HepG2 (cell line): ENCODE results near the gene CKB. TPM values are rescaled to one million over a fixed set of nuclear protein-coding genes. Genes with fewer than 3 reads are reported as not detected.

Experiments
- ASH2L ChIP-seq: fragments of 300-600, 200-600 bp; sonication (generic); IDR thresholded peaks from 2 replicates; pipeline ENCODE4 v1.7.0; 2017; ENCODE audit warnings: low read depth, mild to moderate bottlenecking, moderate library complexity, mixed read lengths, low read length; ENCODE audit not compliant: insufficient read length
- EZH2 ChIP-seq: conservative IDR thresholded peaks from 2 replicates; pipeline ENCODE4 v1.6.1; 2012; ENCODE audit warnings: mild to moderate bottlenecking, low read depth, low read length, moderate library complexity
- FOXC1 ChIP-seq: sonication (generic); formaldehyde crosslinking; IDR thresholded peaks from 2 replicates; pipeline ENCODE4 v1.8.0; 2022; ENCODE audit warnings: mild to moderate bottlenecking, missing genetic modification reagents, borderline replicate concordance
- FOXK1 ChIP-seq: sonication (generic); formaldehyde crosslinking; IDR thresholded peaks from 2 replicates; pipeline ENCODE4 v1.4.0; 2020; ENCODE audit warnings: low read depth, missing genetic modification reagents, borderline replicate concordance
- NR2F6 ChIP-seq, 2 experiments: IDR thresholded peaks; 2 replicates each; pipeline ENCODE4 v1.6.1; 2016; ENCODE audit warnings: antibody characterized with exemption in 1 of 2, mild to moderate bottlenecking in 1 of 2
- NR3C1 ChIP-seq: sonication (generic); formaldehyde crosslinking; IDR thresholded peaks from 2 replicates; pipeline ENCODE4 v1.4.0; 2020; ENCODE audit warnings: missing genetic modification reagents
- RAD51 ChIP-seq: fragments of 450-650 bp; IDR thresholded peaks from 2 replicates; pipeline ENCODE4 v1.6.1; 2016; ENCODE audit warnings: borderline replicate concordance
- SAP130 ChIP-seq: IDR thresholded peaks from 2 replicates; pipeline ENCODE4 v1.6.1; 2016; ENCODE audit warnings: low read depth
- SP4 ChIP-seq: sonication (generic); formaldehyde crosslinking; IDR thresholded peaks from 2 replicates; pipeline ENCODE4 v1.8.1; 2023; ENCODE audit warnings: mild to moderate bottlenecking, missing genetic modification reagents
- ZNF142 ChIP-seq: sonication (generic); formaldehyde crosslinking; IDR thresholded peaks from 2 replicates; pipeline ENCODE4 v1.4.0; 2020; ENCODE audit warnings: missing genetic modification reagents
- ZNF33B ChIP-seq: sonication (generic); formaldehyde crosslinking; IDR thresholded peaks from 2 replicates; pipeline ENCODE4 v1.5.1; 2020; ENCODE audit warnings: mild to moderate bottlenecking, missing genetic modification reagents
- ZNF343 ChIP-seq: sonication (generic); formaldehyde crosslinking; IDR thresholded peaks from 2 replicates; pipeline ENCODE4 v1.4.0; 2020; ENCODE audit warnings: mild to moderate bottlenecking, missing genetic modification reagents
- ZNF709 ChIP-seq: sonication (generic); formaldehyde crosslinking; IDR thresholded peaks from 2 replicates; pipeline ENCODE4 v1.5.0; 2020; ENCODE audit warnings: mild to moderate bottlenecking, missing genetic modification reagents
- ZNF768 ChIP-seq: sonication (generic); formaldehyde crosslinking; IDR thresholded peaks from 2 replicates; pipeline ENCODE4 v1.4.0; 2020; ENCODE audit warnings: missing genetic modification reagents
- polyA plus RNA-seq, 8 experiments: library from polyadenylated mRNA; depleted of rRNA in 3 of 8; stranded (reverse) in 7 of 8; unstranded in 1 of 8; fragments of >200 nt; fragmentation: Illumina TruSeq in 4 of 8; extraction: Trizol in 4 of 8; gene quantifications; 2 replicates each; pipeline versions ENCODE4 v1.2.1 to v1.2.3, GENCODE V29; 2011 to 2016; ENCODE audit warnings: low read depth in 4 of 8, missing spikeins in 1 of 8, mixed read lengths in 1 of 8; ENCODE audit not compliant: insufficient read depth in 1 of 8
- total RNA-seq, 5 experiments: library from RNA; depleted of rRNA; stranded (reverse); fragments of >200 nt; fragmentation: Illumina TruSeq; extraction: Trizol; gene quantifications; 2 replicates each; pipeline ENCODE4 v1.2.3, GENCODE V29; 2016; ENCODE audit warnings: low read depth in 1 of 5
- TF ChIP-seq, protein P1 (sequence below): sonication (generic); formaldehyde crosslinking; IDR thresholded peaks from 2 replicates; pipeline ENCODE4 v1.5.0; 2020; ENCODE audit warnings: mild to moderate bottlenecking, missing genetic modification reagents
- TF ChIP-seq, protein P2 (sequence below): sonication (generic); formaldehyde crosslinking; IDR thresholded peaks from 2 replicates; pipeline ENCODE4 v1.4.0; 2020; ENCODE audit warnings: missing genetic modification reagents, borderline replicate concordance

Gene CKB
- total and polyA plus RNA-seq, 2 of the 13 experiments (the other 11 are each of a cell fraction or from before 2014, with no cell fraction given) = 82.3 to 217 TPM

- TF ChIP-seq, protein P1, sequence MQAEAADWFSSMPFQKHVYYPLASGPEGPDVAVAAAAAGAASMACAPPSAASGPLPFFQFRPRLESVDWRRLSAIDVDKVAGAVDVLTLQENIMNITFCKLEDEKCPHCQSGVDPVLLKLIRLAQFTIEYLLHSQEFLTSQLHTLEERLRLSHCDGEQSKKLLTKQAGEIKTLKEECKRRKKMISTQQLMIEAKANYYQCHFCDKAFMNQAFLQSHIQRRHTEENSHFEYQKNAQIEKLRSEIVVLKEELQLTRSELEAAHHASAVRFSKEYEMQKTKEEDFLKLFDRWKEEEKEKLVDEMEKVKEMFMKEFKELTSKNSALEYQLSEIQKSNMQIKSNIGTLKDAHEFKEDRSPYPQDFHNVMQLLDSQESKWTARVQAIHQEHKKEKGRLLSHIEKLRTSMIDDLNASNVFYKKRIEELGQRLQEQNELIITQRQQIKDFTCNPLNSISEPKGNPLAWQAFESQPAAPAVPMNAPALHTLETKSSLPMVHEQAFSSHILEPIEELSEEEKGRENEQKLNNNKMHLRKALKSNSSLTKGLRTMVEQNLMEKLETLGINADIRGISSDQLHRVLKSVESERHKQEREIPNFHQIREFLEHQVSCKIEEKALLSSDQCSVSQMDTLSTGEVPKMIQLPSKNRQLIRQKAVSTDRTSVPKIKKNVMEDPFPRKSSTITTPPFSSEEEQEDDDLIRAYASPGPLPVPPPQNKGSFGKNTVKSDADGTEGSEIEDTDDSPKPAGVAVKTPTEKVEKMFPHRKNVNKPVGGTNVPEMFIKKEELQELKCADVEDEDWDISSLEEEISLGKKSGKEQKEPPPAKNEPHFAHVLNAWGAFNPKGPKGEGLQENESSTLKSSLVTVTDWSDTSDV (CRISPR knock-in tag) = no peak
- TF ChIP-seq, protein P2, sequence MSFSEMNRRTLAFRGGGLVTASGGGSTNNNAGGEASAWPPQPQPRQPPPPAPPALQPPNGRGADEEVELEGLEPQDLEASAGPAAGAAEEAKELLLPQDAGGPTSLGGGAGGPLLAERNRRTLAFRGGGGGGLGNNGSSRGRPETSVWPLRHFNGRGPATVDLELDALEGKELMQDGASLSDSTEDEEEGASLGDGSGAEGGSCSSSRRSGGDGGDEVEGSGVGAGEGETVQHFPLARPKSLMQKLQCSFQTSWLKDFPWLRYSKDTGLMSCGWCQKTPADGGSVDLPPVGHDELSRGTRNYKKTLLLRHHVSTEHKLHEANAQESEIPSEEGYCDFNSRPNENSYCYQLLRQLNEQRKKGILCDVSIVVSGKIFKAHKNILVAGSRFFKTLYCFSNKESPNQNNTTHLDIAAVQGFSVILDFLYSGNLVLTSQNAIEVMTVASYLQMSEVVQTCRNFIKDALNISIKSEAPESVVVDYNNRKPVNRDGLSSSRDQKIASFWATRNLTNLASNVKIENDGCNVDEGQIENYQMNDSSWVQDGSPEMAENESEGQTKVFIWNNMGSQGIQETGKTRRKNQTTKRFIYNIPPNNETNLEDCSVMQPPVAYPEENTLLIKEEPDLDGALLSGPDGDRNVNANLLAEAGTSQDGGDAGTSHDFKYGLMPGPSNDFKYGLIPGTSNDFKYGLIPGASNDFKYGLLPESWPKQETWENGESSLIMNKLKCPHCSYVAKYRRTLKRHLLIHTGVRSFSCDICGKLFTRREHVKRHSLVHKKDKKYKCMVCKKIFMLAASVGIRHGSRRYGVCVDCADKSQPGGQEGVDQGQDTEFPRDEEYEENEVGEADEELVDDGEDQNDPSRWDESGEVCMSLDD (CRISPR knock-in tag) = no peak
- TF ChIP-seq ASH2L (peak; percentile 94), NR3C1 (no peak), ZNF33B (CRISPR knock-in tag) (no peak; the same call in 1 of the 2 replicates), RAD51 (no peak), SAP130 (peak; percentile 86), FOXK1 (CRISPR knock-in tag) (peak; percentile 72; the same call in 1 of the 2 replicates), ZNF768 (CRISPR knock-in tag) (peak; percentile 10; the same call in 1 of the 2 replicates), FOXC1 (peak; percentile 11; the same call in 1 of the 2 replicates), NR2F6 (IDR thresholded peaks at IDR 0.05) (no peak), NR2F6 (CRISPR knock-in tag; IDR thresholded peaks at IDR 0.05) (0 out of 2 replicates have a peak, but pooled peaks have one; percentile 13), ZNF709 (CRISPR knock-in tag) (peak; percentile 12; the same call in 1 of the 2 replicates), EZH2 (no peak), SP4 (CRISPR knock-in tag) (peak; percentile 83), ZNF343 (CRISPR knock-in tag) (0 out of 2 replicates have a peak, but pooled peaks have one; percentile 46), ZNF142 (CRISPR knock-in tag) (no peak; the same call in 1 of the 2 replicates)
These were observed 40.0 kb upstream of the CKB start, which contains the start of the genes BAG5 and COA8 (continued) for GRCh38 chr14:103562429-103563225.
